Measurements from ENCODE around the gene MTAP.
"Not testable (repeated sequence)": the region's sequence is repeated elsewhere in the genome, so short reads cannot be mapped to it uniquely, and the experiment has no call there.

Gene MTAP

GRCh38 chr9:21933865-21934264 lies 131.4 kb downstream of the MTAP start:
- Mint-ChIP-seq H3K4me3 (no peak overlapping the region), H3K36me3 (peaks cover 4% of the 10 kb centered on the region), H3K9me3 (no peaks in the 10 kb centered on the region), H3K4me1 (no peaks in the 10 kb centered on the region), H3K27me3 (no peaks in the 10 kb centered on the region), H3K27ac (no peak overlapping the region)
- no peak for ATAC-seq (ENCODE audit: low read depth)
- DNase-seq (ENCODE audit: low spot score in 2 of 2): no peak

GRCh38 chr9:21935631-21936030 lies 133.2 kb downstream of the MTAP start:
- Mint-ChIP-seq H3K27me3 (no peaks in the 10 kb centered on the region), H3K36me3 (peaks cover 4% of the 10 kb centered on the region), H3K9me3 (no peaks in the 10 kb centered on the region), H3K27ac (no peak overlapping the region), H3K4me3 (no peak overlapping the region), H3K4me1 (no peaks in the 10 kb centered on the region)
- no peak for ATAC-seq (ENCODE audit: low read depth)
- no peak for DNase-seq (ENCODE audit: low spot score in 2 of 2)

- DNase-seq (ENCODE audit: low spot score in 2 of 2) (no peak), ATAC-seq (ENCODE audit: low read depth) (no peak)
- Mint-ChIP-seq H3K4me1 (no peaks in the 10 kb centered on the region), H3K9me3 (no peaks in the 10 kb centered on the region), H3K27ac (no peak overlapping the region), H3K4me3 (no peak overlapping the region), H3K36me3 (peaks cover 4% of the 10 kb centered on the region), H3K27me3 (no peaks in the 10 kb centered on the region)
Observed at GRCh38 chr9:21936161-21936560, 133.7 kb downstream of the MTAP start.

GRCh38 chr9:21941337-21941995 lies 139.0 kb downstream of the MTAP start:
- H3K4me3 Mint-ChIP-seq: no peak overlapping the region
- no peak for ATAC-seq (ENCODE audit: low read depth)
- no peaks in the 10 kb centered on the region for H3K4me1 Mint-ChIP-seq
- no peaks in the 10 kb centered on the region for H3K9me3 Mint-ChIP-seq
- peaks cover 14% of the 10 kb centered on the region for H3K27me3 Mint-ChIP-seq
- DNase-seq (ENCODE audit: low spot score in 2 of 2): no peak
- H3K36me3 Mint-ChIP-seq: no peaks in the 10 kb centered on the region
- H3K27ac Mint-ChIP-seq: no peak overlapping the region

GRCh38 chr9:21943464-21943863 lies 141.0 kb downstream of the MTAP start:
- Mint-ChIP-seq H3K27me3 (peaks cover 16% of the 10 kb centered on the region), H3K36me3 (peaks cover 1% of the 10 kb centered on the region), H3K27ac (no peak overlapping the region), H3K4me1 (no peaks in the 10 kb centered on the region), H3K4me3 (no peak overlapping the region), H3K9me3 (peaks cover 1% of the 10 kb centered on the region)
- ATAC-seq (ENCODE audit: low read depth) (no peak), DNase-seq (ENCODE audit: low spot score in 2 of 2) (no peak)

- H3K4me1 Mint-ChIP-seq: no peaks in the 10 kb centered on the region
- peaks cover 1% of the 10 kb centered on the region for H3K9me3 Mint-ChIP-seq
- DNase-seq (ENCODE audit: low spot score in 2 of 2) (no peak), ATAC-seq (ENCODE audit: low read depth) (no peak)
- peaks cover 1% of the 10 kb centered on the region for H3K36me3 Mint-ChIP-seq
- no peak overlapping the region for H3K27ac Mint-ChIP-seq
- H3K4me3 Mint-ChIP-seq: no peak overlapping the region
- H3K27me3 Mint-ChIP-seq: peaks cover 16% of the 10 kb centered on the region
Observed at GRCh38 chr9:21945606-21946005, 143.2 kb downstream of the MTAP start.

- H3K36me3 Mint-ChIP-seq: no peaks in the 10 kb centered on the region
- no peak for ATAC-seq (ENCODE audit: low read depth)
- DNase-seq (ENCODE audit: low spot score in 2 of 2): no peak
- peaks cover 25% of the 10 kb centered on the region for H3K27me3 Mint-ChIP-seq
- no peak overlapping the region for H3K27ac Mint-ChIP-seq
- H3K9me3 Mint-ChIP-seq: peaks cover 3% of the 10 kb centered on the region
- H3K4me3 Mint-ChIP-seq: no peak overlapping the region
- no peaks in the 10 kb centered on the region for H3K4me1 Mint-ChIP-seq
Observed at GRCh38 chr9:21958833-21959232, 156.4 kb downstream of the MTAP start.

GRCh38 chr9:21959268-21959667 lies 156.8 kb downstream of the MTAP start:
- H3K27me3 Mint-ChIP-seq: peaks cover 26% of the 10 kb centered on the region
- H3K4me3 Mint-ChIP-seq: not testable (repeated sequence)

GRCh38 chr9:21961569-21961968 lies 159.1 kb downstream of the MTAP start:
- no peak for DNase-seq (ENCODE audit: low spot score in 2 of 2)
- Mint-ChIP-seq H3K36me3 (no peaks in the 10 kb centered on the region), H3K4me1 (peaks cover 5% of the 10 kb centered on the region), H3K27me3 (peaks cover 36% of the 10 kb centered on the region), H3K4me3 (no peak overlapping the region), H3K9me3 (peaks cover 3% of the 10 kb centered on the region), H3K27ac (no peak overlapping the region)
- ATAC-seq (ENCODE audit: low read depth): no peak

More at GRCh38 chr9:21959268-21959667, 156.8 kb downstream of the MTAP start:
- H3K27ac Mint-ChIP-seq; H3K9me3 Mint-ChIP-seq; H3K36me3 Mint-ChIP-seq; H3K4me1 Mint-ChIP-seq; DNase-seq (ENCODE audit: low spot score in 2 of 2); ATAC-seq (ENCODE audit: low read depth): not testable (repeated sequence)

GRCh38 chr9:21964925-21965385 lies 162.5 kb downstream of the MTAP start:
- Mint-ChIP-seq H3K4me1 (peaks cover 11% of the 10 kb centered on the region), H3K9me3 (peaks cover 6% of the 10 kb centered on the region), H3K27ac (peak overlapping the region; percentile 53), H3K27me3 (peaks cover 47% of the 10 kb centered on the region), H3K36me3 (peaks cover 7% of the 10 kb centered on the region), H3K4me3 (peak overlapping the region; percentile 75)
- ATAC-seq (ENCODE audit: low read depth) (peak; percentile 79), DNase-seq (ENCODE audit: low spot score in 2 of 2) (peak in 1 of 2 donors; percentile 48)

GRCh38 chr9:21965401-21965951 lies 163.0 kb downstream of the MTAP start:
- ATAC-seq (ENCODE audit: low read depth) (peak; percentile 62), DNase-seq (ENCODE audit: low spot score in 2 of 2) (peak in 1 of 2 donors; percentile 51)
- Mint-ChIP-seq H3K4me3 (peak overlapping the region; percentile 75), H3K36me3 (peaks cover 8% of the 10 kb centered on the region), H3K4me1 (peaks cover 13% of the 10 kb centered on the region), H3K27ac (peak overlapping the region; percentile 53), H3K9me3 (peaks cover 6% of the 10 kb centered on the region), H3K27me3 (peaks cover 48% of the 10 kb centered on the region)

- H3K9me3 Mint-ChIP-seq: peaks cover 7% of the 10 kb centered on the region
- H3K4me3 Mint-ChIP-seq: no peak overlapping the region
- H3K36me3 Mint-ChIP-seq: peaks cover 9% of the 10 kb centered on the region
- DNase-seq (ENCODE audit: low spot score in 2 of 2): no peak
- H3K27ac Mint-ChIP-seq: peak overlapping the region; percentile 53
- H3K27me3 Mint-ChIP-seq: peaks cover 49% of the 10 kb centered on the region
- ATAC-seq (ENCODE audit: low read depth): no peak
- H3K4me1 Mint-ChIP-seq: peaks cover 13% of the 10 kb centered on the region
Observed at GRCh38 chr9:21966140-21966851, 163.9 kb downstream of the MTAP start.

GRCh38 chr9:21967169-21967568 lies 164.7 kb downstream of the MTAP start:
- ATAC-seq (ENCODE audit: low read depth): no peak
- H3K27ac Mint-ChIP-seq: peak overlapping the region; percentile 55

GRCh38 chr9:21967702-21968101 lies 165.3 kb downstream of the MTAP start:
- peaks cover 47% of the 10 kb centered on the region for H3K27me3 Mint-ChIP-seq
- H3K4me3 Mint-ChIP-seq: no peak overlapping the region
- DNase-seq (ENCODE audit: low spot score in 2 of 2): no peak
- H3K4me1 Mint-ChIP-seq: peaks cover 13% of the 10 kb centered on the region
- peak overlapping the region; percentile 55 for H3K27ac Mint-ChIP-seq
- ATAC-seq (ENCODE audit: low read depth): no peak
- peaks cover 7% of the 10 kb centered on the region for H3K9me3 Mint-ChIP-seq
- peaks cover 10% of the 10 kb centered on the region for H3K36me3 Mint-ChIP-seq

More at GRCh38 chr9:21967169-21967568, 164.7 kb downstream of the MTAP start:
- peaks cover 7% of the 10 kb centered on the region for H3K9me3 Mint-ChIP-seq
- H3K27me3 Mint-ChIP-seq: peaks cover 47% of the 10 kb centered on the region
- peak in 1 of 2 donors; percentile 16 for DNase-seq (ENCODE audit: low spot score in 2 of 2)
- no peak overlapping the region for H3K4me3 Mint-ChIP-seq
- H3K36me3 Mint-ChIP-seq: peaks cover 10% of the 10 kb centered on the region
- peaks cover 13% of the 10 kb centered on the region for H3K4me1 Mint-ChIP-seq
